Endothelial cell of umbilical vein (primary cell): ENCODE measurements around the gene C2CD4D. TPM values are rescaled to one million over a fixed set of nuclear protein-coding genes. Genes with fewer than 3 reads are reported as not detected.

ENCODE experiments used
- BruUV-seq: library from RNA; stranded (reverse); fragments of 400-500 nt; replicated peaks from 2 replicates; lab custom pipeline; 2021; lab: Mats Ljungman, UMichigan
- CTCF ChIA-PET: fragments of 300-600, 350-600 bp; sonication (Branson Sonifier 250); formaldehyde crosslinking; loops from one replicate; lab custom pipeline; 2021; ENCODE audit warnings: antibody characterized with exemption, inconsistent platforms; lab: Charles Lee
- POLR2A ChIA-PET: fragments of 300-600, 350-600 bp; sonication (Branson Sonifier 250); formaldehyde crosslinking; loops from one replicate; lab custom pipeline; 2021; ENCODE audit warnings: antibody characterized with exemption, inconsistent platforms; lab: Charles Lee
- DNase-seq: peaks from one replicate; pipeline ENCODE4 v3.0.0-alpha.2; 2011; ENCODE audit warnings: low read depth, low spot score
- FAIRE-seq: peaks from 2 replicates; lab custom pipeline; 2011; peaks lifted over from hg19 to GRCh38; lab: Jason Lieb, UNC
- H2AFZ ChIP-seq: 2 replicates; pipeline ENCODE4 v1.6.0; 2012; ENCODE audit warnings: low read depth, low read length, control low read depth, inconsistent platforms
- H3K27ac ChIP-seq: 2 replicates; pipeline ENCODE4 v1.5.1; 2011; ENCODE audit warnings: low read depth, mild to moderate bottlenecking, control low read depth, low read length, moderate library complexity; ENCODE audit not compliant: insufficient read depth
- H3K27me3 ChIP-seq, 2 experiments: 2 replicates each; pipeline versions ENCODE4 v1.6.0 to v1.6.1; 2011; ENCODE audit warnings: low read length in 2 of 2, mixed read lengths in 1 of 2; ENCODE audit not compliant: control insufficient read depth in 2 of 2, insufficient read depth in 2 of 2
- H3K36me3 ChIP-seq, 2 experiments: 2 replicates in 1 of 2; 3 replicates in 1 of 2; pipeline ENCODE4 v1.5.1; 2011; ENCODE audit warnings: low read length in 2 of 2, mild to moderate bottlenecking in 1 of 2, moderate library complexity in 1 of 2; ENCODE audit not compliant: control insufficient read depth in 2 of 2, insufficient read depth in 2 of 2; ENCODE audit errors: extremely low read depth in 1 of 2
- H3K4me1 ChIP-seq: 3 replicates; pipeline ENCODE4 v1.5.1; 2011; ENCODE audit warnings: mild to moderate bottlenecking, low read length; ENCODE audit not compliant: control insufficient read depth, insufficient read depth; ENCODE audit errors: extremely low read depth
- H3K4me2 ChIP-seq: 2 replicates; pipeline ENCODE4 v1.6.1; 2011; ENCODE audit warnings: low read length, control low read depth, mixed read lengths; ENCODE audit not compliant: insufficient read depth
- H3K4me3 ChIP-seq, 3 experiments: fragments of 200-600 bp in 1 of 3; sonication (generic), shearing (Covaris generic) in 1 of 3; replicated peaks in 1 of 3; 2 replicates each; pipeline ENCODE4 v1.5.1; 2011 to 2016; ENCODE audit warnings: control low read depth in 3 of 3, low read length in 3 of 3, mild to moderate bottlenecking in 2 of 3, inconsistent platforms in 1 of 3, low read depth in 1 of 3, moderate library complexity in 1 of 3; ENCODE audit not compliant: insufficient read depth in 1 of 3
- H3K79me2 ChIP-seq: 2 replicates; pipeline ENCODE4 v1.6.0; 2012; ENCODE audit warnings: low read length, inconsistent platforms; ENCODE audit not compliant: control insufficient read depth, insufficient read depth
- H3K9ac ChIP-seq: replicated peaks from 2 replicates; pipeline ENCODE3; 2011; ENCODE audit warnings: low read length, control low read depth; ENCODE audit not compliant: insufficient read depth; ENCODE audit errors: extremely low read depth
- H3K9me1 ChIP-seq: replicated peaks from 3 replicates; pipeline ENCODE4 v1.6.0; 2011; ENCODE audit warnings: mild to moderate bottlenecking, low read length; ENCODE audit not compliant: control insufficient read depth, insufficient read depth; ENCODE audit errors: extremely low read depth
- H3K9me3 ChIP-seq: replicated peaks from 2 replicates; pipeline ENCODE4 v1.5.1; 2012; ENCODE audit warnings: low read length, inconsistent platforms; ENCODE audit not compliant: control insufficient read depth, insufficient read depth
- H4K20me1 ChIP-seq: replicated peaks from 2 replicates; pipeline ENCODE3; 2011; ENCODE audit warnings: mild to moderate bottlenecking, low read length; ENCODE audit not compliant: control insufficient read depth, insufficient read depth; ENCODE audit errors: extremely low read depth
- EZH2 ChIP-seq: IDR thresholded peaks from 2 replicates; pipeline ENCODE4 v1.6.1; 2012; ENCODE audit warnings: borderline replicate concordance, low read depth, mild to moderate bottlenecking, moderate library complexity, low read length, inconsistent platforms; ENCODE audit not compliant: severe bottlenecking
- FOS ChIP-seq: IDR thresholded peaks from 2 replicates; pipeline ENCODE4 v1.6.1; 2011; ENCODE audit warnings: mild to moderate bottlenecking, low read length, moderate library complexity, borderline replicate concordance; ENCODE audit not compliant: insufficient read depth
- GATA2 ChIP-seq: IDR thresholded peaks from 2 replicates; pipeline ENCODE4 v1.7.0; 2011; ENCODE audit warnings: low read depth, mild to moderate bottlenecking, moderate library complexity, mixed read lengths, low read length; ENCODE audit not compliant: insufficient read length, insufficient read depth
- JUN ChIP-seq: IDR thresholded peaks from 2 replicates; pipeline ENCODE4 v1.6.1; 2011; ENCODE audit warnings: borderline replicate concordance, low read depth; ENCODE audit not compliant: insufficient read length, insufficient read depth
- MYC ChIP-seq: IDR thresholded peaks from one replicate; pipeline ENCODE4 v1.6.1; 2011; ENCODE audit warnings: mild to moderate bottlenecking, low read depth, low read length
- POLR2A ChIP-seq: IDR thresholded peaks from 2 replicates; pipeline ENCODE4 v1.6.1; 2012; ENCODE audit warnings: low read depth, mild to moderate bottlenecking, control low read depth, low read length
- POLR2AphosphoS5 ChIP-seq: IDR thresholded peaks from 2 replicates; pipeline ENCODE4 v1.6.1; 2012; ENCODE audit warnings: low read depth, mild to moderate bottlenecking, control low read depth, low read length, moderate library complexity; ENCODE audit not compliant: insufficient read depth
- dilution Hi-C: fragments of 300-500 bp; cut with MboI; formaldehyde crosslinking; loops from one replicate; pipeline ENCODE4 v1.15.0; 2019; ENCODE audit warnings: low sequenced_read_pairs; ENCODE audit not compliant: extremely low pct_ligation_motif_present
- intact Hi-C: fragments of 100-400 bp; cut with micrococcal nuclease; formaldehyde crosslinking; loops from one replicate; pipeline ENCODE4 v1.10.0; 2022
- polyA plus RNA-seq, 4 experiments: library from polyadenylated mRNA; depleted of rRNA in 3 of 4; stranded (reverse) in 3 of 4; unstranded in 1 of 4; fragments of >200 nt; gene quantifications; 2 replicates each; pipeline versions ENCODE4 v1.2.1 to v1.2.3, GENCODE V29; 2011 to 2012; ENCODE audit warnings: missing spikeins in 1 of 4
- total RNA-seq: library from RNA; stranded (reverse); gene quantifications from 2 replicates; pipeline ENCODE4 v1.2.3, GENCODE V29; 2021
- TF ChIP-seq, protein P1 (sequence below): IDR thresholded peaks from 2 replicates; pipeline ENCODE4 v1.6.1; 2011; ENCODE audit not compliant: insufficient read depth, insufficient read length
- TF ChIP-seq, protein P2 (sequence below), 2 donors: IDR thresholded peaks; 1 replicate in 1 of 2; 2 replicates in 1 of 2; pipeline ENCODE4 v1.5.1; 2011; ENCODE audit warnings: low read length in 2 of 2, mild to moderate bottlenecking in 2 of 2, moderate library complexity in 2 of 2, control low read depth in 1 of 2, inconsistent platforms in 1 of 2, low read depth in 1 of 2; ENCODE audit not compliant: insufficient read depth in 1 of 2; ENCODE audit errors: extremely low read depth in 1 of 2

C2CD4D gene
- total and polyA plus RNA-seq, 2 donors (not counting 3 experiments of a cell fraction or from before 2014, with no cell fraction given): not detected

DNA sequence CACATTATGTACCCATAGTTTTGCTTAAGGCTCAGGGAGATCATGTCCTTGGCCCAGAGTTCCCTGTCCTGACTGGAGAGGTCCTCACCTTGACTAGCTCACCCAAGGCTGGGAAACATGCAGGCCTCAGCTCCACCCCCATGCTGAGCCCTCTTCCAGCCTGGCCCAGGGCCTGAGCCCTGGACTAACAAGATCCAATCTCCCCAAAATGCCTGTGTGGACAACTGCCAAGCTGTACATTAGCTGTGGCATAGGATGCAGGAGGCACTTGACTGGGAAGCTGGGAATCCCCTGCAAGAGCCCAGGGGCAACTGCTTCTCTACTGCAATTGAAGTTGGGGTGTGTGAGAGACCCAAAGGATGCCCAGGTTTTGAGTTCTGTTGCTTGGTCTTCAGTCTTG, 36.5 kb downstream of the C2CD4D start:
- Histone ChIP-seq H3K4me3 (no peak overlapping the region), H3K9me3 (no peaks in the 10 kb centered on the region), H3K79me2 (no peaks in the 10 kb centered on the region), H3K27me3 (peaks cover 15 to 19% of the 10 kb centered on the region in 2 experiments), H3K36me3 (no peaks in the 10 kb centered on the region), H3K27ac (no peak overlapping the region), H3K4me2 (no peak overlapping the region), H3K9ac (no peak overlapping the region), H3K4me1 (no peaks in the 10 kb centered on the region), H4K20me1 (no peaks in the 10 kb centered on the region), H3K9me1 (no peaks in the 10 kb centered on the region), H2AFZ (no peak overlapping the region)
- ChIA-PET POLR2A (interaction anchor here (0.6 kb wide), 1 partner anchor 45 kb away, joined by 3 read pairs; no protein-coding TSS in a partner anchor), CTCF (interaction anchor here (1.2 to 2.6 kb wide), 4 partner anchors 9 to 23 kb away, joined by 3 to 7 read pairs (median 3); no protein-coding TSS in a partner anchor)
- intact Hi-C loops (no loop called here), dilution Hi-C loops (no loop called here)
- DNase-seq (no peak), FAIRE-seq (no peak)
- TF ChIP-seq, protein P1, sequence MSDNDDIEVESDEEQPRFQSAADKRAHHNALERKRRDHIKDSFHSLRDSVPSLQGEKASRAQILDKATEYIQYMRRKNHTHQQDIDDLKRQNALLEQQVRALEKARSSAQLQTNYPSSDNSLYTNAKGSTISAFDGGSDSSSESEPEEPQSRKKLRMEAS: no peak
- TF ChIP-seq POLR2A: no peak
- no peak for TF ChIP-seq MYC
- no peak for TF ChIP-seq JUN
- TF ChIP-seq, protein P2, sequence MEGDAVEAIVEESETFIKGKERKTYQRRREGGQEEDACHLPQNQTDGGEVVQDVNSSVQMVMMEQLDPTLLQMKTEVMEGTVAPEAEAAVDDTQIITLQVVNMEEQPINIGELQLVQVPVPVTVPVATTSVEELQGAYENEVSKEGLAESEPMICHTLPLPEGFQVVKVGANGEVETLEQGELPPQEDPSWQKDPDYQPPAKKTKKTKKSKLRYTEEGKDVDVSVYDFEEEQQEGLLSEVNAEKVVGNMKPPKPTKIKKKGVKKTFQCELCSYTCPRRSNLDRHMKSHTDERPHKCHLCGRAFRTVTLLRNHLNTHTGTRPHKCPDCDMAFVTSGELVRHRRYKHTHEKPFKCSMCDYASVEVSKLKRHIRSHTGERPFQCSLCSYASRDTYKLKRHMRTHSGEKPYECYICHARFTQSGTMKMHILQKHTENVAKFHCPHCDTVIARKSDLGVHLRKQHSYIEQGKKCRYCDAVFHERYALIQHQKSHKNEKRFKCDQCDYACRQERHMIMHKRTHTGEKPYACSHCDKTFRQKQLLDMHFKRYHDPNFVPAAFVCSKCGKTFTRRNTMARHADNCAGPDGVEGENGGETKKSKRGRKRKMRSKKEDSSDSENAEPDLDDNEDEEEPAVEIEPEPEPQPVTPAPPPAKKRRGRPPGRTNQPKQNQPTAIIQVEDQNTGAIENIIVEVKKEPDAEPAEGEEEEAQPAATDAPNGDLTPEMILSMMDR (IDR thresholded peaks at IDR 0.05; ENCODE audit: extremely low read depth in 1 of 2, insufficient read depth in 1 of 2, low read depth in 1 of 2, low read length in 2 of 2): no peak
- no peak for TF ChIP-seq GATA2
- no peak for TF ChIP-seq EZH2
- TF ChIP-seq POLR2AphosphoS5: no peak
- TF ChIP-seq FOS: no peak
- BruUV-seq: no TSS peak
